Omental fat pad (tissue), 4 donors: ENCODE data around the gene GLS2. TPM values are rescaled to one million over a fixed set of nuclear protein-coding genes. Genes with fewer than 3 reads are reported as not detected.
A peak's percentile ranks its signal among the peaks of the same experiment; 100 is the strongest.

Source experiments
- ATAC-seq: fragments of 150-250 bp; one replicate; pipeline ENCODE4 v1.9.1; 2016; ENCODE audit warnings: mild to moderate bottlenecking, moderate library complexity; ENCODE audit not compliant: low FRiP score
- DNase-seq: peaks from one replicate; pipeline ENCODE4 v3.0.0-alpha.2; 2019; ENCODE audit warnings: low spot score
- CTCF ChIP-seq, 3 donors: fragments of 450-650 bp; IDR thresholded peaks; one replicate each; pipeline ENCODE4 v1.5.1; 2016 to 2017; ENCODE audit warnings: antibody characterized with exemption in 3 of 3, mild to moderate bottlenecking in 3 of 3, moderate library complexity in 2 of 3
- total RNA-seq, 4 donors: library from RNA; depleted of rRNA; stranded (reverse); fragments of >200 nt; gene quantifications; one replicate each; pipeline ENCODE4 v1.1.0, GENCODE V29; 2016

GLS2 gene
- total RNA-seq, 4 donors from 2014 or later: 0.88 to 2.6 (median 1.7) TPM; not detected in 1

GRCh38 chr12:56469007-56469930 lies 18.7 kb downstream of the GLS2 start:
- TF ChIP-seq CTCF (IDR thresholded peaks at IDR 0.05): no peak
- ATAC-seq (peak; percentile 45), DNase-seq (no peak)

DNA sequence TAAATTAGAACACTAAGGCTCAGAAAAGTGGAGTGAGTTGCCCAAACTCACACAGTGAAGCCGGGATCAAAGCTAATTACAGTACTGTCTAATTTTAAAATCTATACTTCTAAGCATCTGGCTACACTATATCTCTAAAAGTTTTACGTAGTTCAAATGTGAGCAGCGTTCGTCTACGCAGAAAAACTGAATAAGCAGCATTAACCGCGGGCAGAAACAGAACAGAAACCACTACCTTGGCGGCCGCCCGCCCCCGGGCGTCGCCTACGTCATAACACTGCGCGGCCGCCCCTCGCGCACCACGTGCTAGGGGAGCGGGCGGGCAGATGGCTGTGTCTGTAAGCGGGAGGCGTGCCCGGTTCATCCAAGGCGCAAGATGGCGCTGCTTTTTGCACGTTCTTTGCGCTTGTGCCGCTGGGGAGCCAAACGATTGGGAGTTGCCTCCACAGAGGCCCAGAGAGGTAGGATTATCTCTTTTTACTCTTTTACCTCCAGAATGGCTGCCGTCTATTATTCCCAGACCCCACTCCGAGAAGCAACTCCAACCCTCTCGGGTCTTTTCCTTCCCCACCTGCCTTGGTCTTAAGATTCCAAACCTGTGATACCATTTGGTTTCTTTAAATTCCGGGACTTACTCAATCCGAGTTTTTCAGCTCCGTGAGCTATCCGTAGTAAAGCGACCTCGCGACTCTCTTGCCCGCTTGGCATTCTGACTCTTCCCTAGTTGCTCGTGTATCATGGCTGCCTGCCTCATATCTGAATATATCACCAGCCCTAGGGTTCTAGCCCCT lies 19.6 kb downstream of the GLS2 start, which contains the start of gene SPRYD4:
SPRYD4 (plus strand) TSS at position 363 of the 791 bp plus-strand sequence; CDS start at position 377, 14 bp downstream.
- peak; percentile 95 for ATAC-seq
- TF ChIP-seq CTCF (IDR thresholded peaks at IDR 0.05): no peak
- DNase-seq: peak; percentile 78

GRCh38 chr12:56462565-56462964 lies 25.4 kb downstream of the GLS2 start:
- DNase-seq (no peak), ATAC-seq (no peak)
- TF ChIP-seq CTCF (IDR thresholded peaks at IDR 0.05): no peak

DNA sequence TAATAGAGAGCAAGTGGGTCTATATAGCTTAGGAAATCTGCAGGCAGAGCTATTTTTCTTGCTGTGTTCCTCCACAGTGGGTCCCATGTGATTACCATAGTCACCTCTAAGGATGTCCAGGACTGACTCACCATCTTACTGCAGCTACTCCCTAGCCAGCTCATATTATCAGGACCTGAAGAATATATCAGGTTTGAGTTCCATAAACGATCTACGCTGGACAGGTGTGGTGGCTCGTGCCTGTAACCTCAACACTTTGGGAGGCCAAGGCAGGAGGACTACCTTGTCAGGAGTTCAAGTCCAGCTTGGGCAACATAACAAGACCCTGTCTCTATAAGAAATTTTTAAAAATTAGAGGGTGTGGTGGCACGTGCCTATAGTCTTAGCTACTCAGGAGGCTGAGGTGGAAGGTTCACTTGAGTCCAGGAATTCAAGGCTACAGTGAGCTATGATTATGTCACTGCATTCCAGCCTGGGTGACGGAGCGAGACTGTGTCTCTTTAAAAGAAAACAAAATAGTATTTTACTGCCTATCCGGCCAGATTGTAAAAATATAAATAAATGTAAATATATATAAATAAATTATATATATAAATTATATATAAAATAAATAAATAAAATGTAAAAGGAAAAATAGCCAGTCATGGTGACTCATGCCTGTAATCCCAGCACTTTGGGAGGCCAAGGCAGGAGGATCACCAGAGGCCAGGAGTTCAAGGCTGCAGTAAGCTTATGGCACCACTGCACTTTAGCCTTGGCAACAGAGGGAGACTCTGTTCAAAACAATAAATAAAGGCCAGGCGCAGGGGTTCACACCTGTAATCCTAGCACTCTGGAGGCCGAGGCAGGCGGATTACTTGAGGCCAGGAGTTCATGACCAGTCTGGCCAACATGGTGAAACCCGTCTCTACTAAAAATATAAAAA lies 26.5 kb downstream of the GLS2 start:
- no peak for ATAC-seq
- TF ChIP-seq CTCF (IDR thresholded peaks at IDR 0.05): no peak
- DNase-seq: no peak

DNA sequence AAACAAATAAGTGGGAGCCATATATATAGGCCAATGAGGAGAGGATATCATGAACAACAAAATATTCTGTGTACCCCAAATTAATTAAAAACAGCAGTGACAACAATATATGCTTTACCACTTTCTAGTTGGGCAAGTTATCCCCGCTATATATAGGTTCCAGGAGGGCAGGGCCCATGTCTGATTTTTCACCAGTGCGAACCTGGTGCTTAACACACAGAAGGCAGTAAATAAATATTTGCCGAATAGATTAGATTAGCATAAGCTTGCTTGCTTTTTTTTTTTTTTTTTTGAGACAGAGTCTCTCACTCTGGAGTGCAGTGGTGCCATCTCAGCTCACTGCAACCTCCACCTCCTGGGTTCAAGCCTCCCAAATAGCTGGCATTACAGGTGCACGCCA lies 30.1 kb downstream of the GLS2 start:
- ATAC-seq (no peak), DNase-seq (no peak)
- TF ChIP-seq CTCF (IDR thresholded peaks at IDR 0.05): no peak

GRCh38 chr12:56454557-56454956 lies 33.4 kb downstream of the GLS2 start, which contains the start of gene MIP:
MIP (minus strand) TSS chr12:56454657; CDS start chr12:56454613, 44 bp downstream.
- DNase-seq (no peak), ATAC-seq (no peak)
- no peak for TF ChIP-seq CTCF (IDR thresholded peaks at IDR 0.05)
